Peyer's patch (tissue), 4 donors: ENCODE results near the gene SRSF4.

ENCODE experiments used
- CTCF ChIP-seq, 6 experiments: fragments of 450-650 bp in 4 of 6; fragments of 200-600 bp in 2 of 6; sonication (generic) in 1 of 6; IDR thresholded peaks; one replicate each; pipeline ENCODE4 v1.5.1; 2017 to 2019; ENCODE audit warnings: antibody characterized with exemption in 6 of 6, mild to moderate bottlenecking in 3 of 6, moderate library complexity in 1 of 6
- POLR2A ChIP-seq, 2 donors: fragments of 450-650 bp; IDR thresholded peaks; one replicate each; pipeline ENCODE4 v1.5.1; 2017; ENCODE audit warnings: antibody characterized with exemption in 2 of 2, mild to moderate bottlenecking in 2 of 2, moderate library complexity in 2 of 2

GRCh38 chr1:29122682-29123052 lies 59.0 kb downstream of the SRSF4 start:
- no peak for TF ChIP-seq CTCF (IDR thresholded peaks at IDR 0.05)
- TF ChIP-seq POLR2A (IDR thresholded peaks at IDR 0.05) = no peak
